ENCODE data around the gene GJA9. TPM values are rescaled to one million over a fixed set of nuclear protein-coding genes. Genes with fewer than 3 reads are reported as not detected.

Gene GJA9
- total RNA-seq, 1 donor from 2014 or later: not detected

GRCh38 chr1:38867208-38867607 lies 14.2 kb downstream of the GJA9 start:
- Histone ChIP-seq H3K27ac (no peak overlapping the region), H3K4me3 (no peak overlapping the region), H3K79me2 (ENCODE audit: low read depth) (peaks cover 16% of the 10 kb centered on the region), H2AFZ (replicated peaks) (no peak overlapping the region), H3K36me3 (no peaks in the 10 kb centered on the region), H3K9ac (no peak overlapping the region), H3K4me1 (peaks cover 6% of the 10 kb centered on the region), H3K27me3 (no peaks in the 10 kb centered on the region), H3K9me3 (ENCODE audit: low read depth) (no peaks in the 10 kb centered on the region), H3K4me2 (no peak overlapping the region), H4K20me1 (ENCODE audit: low read depth) (peaks cover 11% of the 10 kb centered on the region), H3F3A (ENCODE audit: low read depth) (no peaks in the 10 kb centered on the region)
- Mint-ChIP-seq H3K36me3 (peaks cover 4% of the 10 kb centered on the region), H3K4me3 (no peak overlapping the region), H3K9me3 (no peaks in the 10 kb centered on the region), H3K27ac (no peak overlapping the region), H3K4me1 (peaks cover 8% of the 10 kb centered on the region), H3K27me3 (ENCODE audit: insufficient read depth, low read depth) (peaks cover 2% of the 10 kb centered on the region)
- TF ChIP-seq EZH2 (IDR thresholded peaks at IDR 0.05) (no peak), EZH2phosphoT487 (IDR thresholded peaks at IDR 0.05) (no peak), CTCF (IDR thresholded peaks at IDR 0.05) (no peak)
- DNase-seq (ENCODE audit: low spot score): no peak

GRCh38 chr1:38865112-38865715 lies 16.2 kb downstream of the GJA9 start:
- no peak overlapping the region for H2AFZ ChIP-seq (replicated peaks)
- H3K36me3 ChIP-seq: no peaks in the 10 kb centered on the region
- no peak overlapping the region for H3K4me2 ChIP-seq
- Mint-ChIP-seq H3K36me3 (peaks cover 2% of the 10 kb centered on the region), H3K4me1 (peaks cover 9% of the 10 kb centered on the region), H3K27ac (no peak overlapping the region), H3K27me3 (ENCODE audit: insufficient read depth, low read depth) (peaks cover 2% of the 10 kb centered on the region), H3K9me3 (no peaks in the 10 kb centered on the region), H3K4me3 (no peak overlapping the region)
- H3K27ac ChIP-seq: no peak overlapping the region
- no peaks in the 10 kb centered on the region for H3F3A ChIP-seq (ENCODE audit: low read depth)
- no peak for TF ChIP-seq CTCF (IDR thresholded peaks at IDR 0.05)
- no peak for TF ChIP-seq EZH2 (IDR thresholded peaks at IDR 0.05)
- TF ChIP-seq EZH2phosphoT487 (IDR thresholded peaks at IDR 0.05): no peak
- no peak for DNase-seq (ENCODE audit: low spot score)
- H3K4me1 ChIP-seq: no peaks in the 10 kb centered on the region
- peaks cover 4% of the 10 kb centered on the region for H4K20me1 ChIP-seq (ENCODE audit: low read depth)
- H3K9me3 ChIP-seq (ENCODE audit: low read depth): no peaks in the 10 kb centered on the region
- no peaks in the 10 kb centered on the region for H3K27me3 ChIP-seq
- no peak overlapping the region for H3K4me3 ChIP-seq
- H3K9ac ChIP-seq: no peak overlapping the region
- H3K79me2 ChIP-seq (ENCODE audit: low read depth): peaks cover 23% of the 10 kb centered on the region

- H3K36me3 Mint-ChIP-seq: peaks cover under 1% of the 10 kb centered on the region
- TF ChIP-seq EZH2 (IDR thresholded peaks at IDR 0.05) (no peak), EZH2phosphoT487 (IDR thresholded peaks at IDR 0.05) (no peak), CTCF (IDR thresholded peaks at IDR 0.05) (no peak)
- no peaks in the 10 kb centered on the region for H3K9me3 Mint-ChIP-seq
- Histone ChIP-seq H3F3A (ENCODE audit: low read depth) (peaks cover 10% of the 10 kb centered on the region), H4K20me1 (ENCODE audit: low read depth) (peaks cover 12% of the 10 kb centered on the region), H3K9ac (peak overlapping the region; percentile 64), H3K9me3 (ENCODE audit: low read depth) (no peaks in the 10 kb centered on the region), H2AFZ (replicated peaks) (peak overlapping the region; percentile 93), H3K27me3 (no peaks in the 10 kb centered on the region), H3K4me1 (peaks cover 11% of the 10 kb centered on the region), H3K27ac (no peak overlapping the region), H3K79me2 (ENCODE audit: low read depth) (peaks cover 44% of the 10 kb centered on the region), H3K36me3 (no peaks in the 10 kb centered on the region), H3K4me3 (peak overlapping the region; percentile 87), H3K4me2 (peak overlapping the region; percentile 83)
- H3K4me3 Mint-ChIP-seq: peak overlapping the region; percentile 96
- peak overlapping the region; percentile 25 for H3K27ac Mint-ChIP-seq
- peak; percentile 33 for DNase-seq (ENCODE audit: low spot score)
- H3K27me3 Mint-ChIP-seq (ENCODE audit: insufficient read depth, low read depth): peaks cover under 1% of the 10 kb centered on the region
- H3K4me1 Mint-ChIP-seq: peaks cover 27% of the 10 kb centered on the region
These were observed 21.0 kb downstream of the GJA9 start for GRCh38 chr1:38860454-38860795.
